Osteocyte (in vitro differentiated cells): ENCODE results near the gene IVL. TPM values are rescaled to one million over a fixed set of nuclear protein-coding genes. Genes with fewer than 3 reads are reported as not detected.

Experiments used
- DNase-seq: peaks from one replicate; pipeline ENCODE4 v3.0.0; 2021; ENCODE audit warnings: mixed read lengths; ENCODE audit not compliant: unreplicated experiment; ENCODE audit errors: extremely low spot score
- H3K27ac Mint-ChIP-seq: one replicate; pipeline ENCODE4 v1.8.0; 2021; ENCODE audit warnings: mild to moderate bottlenecking, mixed read lengths; ENCODE audit not compliant: unreplicated experiment
- H3K27me3 Mint-ChIP-seq: one replicate; pipeline ENCODE4 v1.8.0; 2021; ENCODE audit warnings: mixed read lengths; ENCODE audit not compliant: unreplicated experiment
- H3K36me3 Mint-ChIP-seq: one replicate; pipeline ENCODE4 v1.8.0; 2021; ENCODE audit warnings: mixed read lengths; ENCODE audit not compliant: unreplicated experiment
- H3K4me1 Mint-ChIP-seq: one replicate; pipeline ENCODE4 v1.8.0; 2021; ENCODE audit warnings: mixed read lengths; ENCODE audit not compliant: unreplicated experiment
- H3K4me3 Mint-ChIP-seq: one replicate; pipeline ENCODE4 v1.8.0; 2021; ENCODE audit warnings: mild to moderate bottlenecking, moderate library complexity, mixed read lengths; ENCODE audit not compliant: unreplicated experiment
- H3K9me3 Mint-ChIP-seq: one replicate; pipeline ENCODE4 v1.8.0; 2021; ENCODE audit warnings: mixed read lengths; ENCODE audit not compliant: unreplicated experiment
- CTCF ChIP-seq: fragments of 200-600 bp; sonication (generic); IDR thresholded peaks from 2 replicates; pipeline ENCODE4 v1.5.0; 2021; ENCODE audit warnings: antibody characterized with exemption, mild to moderate bottlenecking, moderate library complexity
- total RNA-seq: library from RNA; stranded (reverse); gene quantifications from 2 replicates; pipeline ENCODE4 v1.2.1, GENCODE V29; 2021

Gene IVL
- total RNA-seq, 1 donor from 2014 or later = not detected

DNA sequence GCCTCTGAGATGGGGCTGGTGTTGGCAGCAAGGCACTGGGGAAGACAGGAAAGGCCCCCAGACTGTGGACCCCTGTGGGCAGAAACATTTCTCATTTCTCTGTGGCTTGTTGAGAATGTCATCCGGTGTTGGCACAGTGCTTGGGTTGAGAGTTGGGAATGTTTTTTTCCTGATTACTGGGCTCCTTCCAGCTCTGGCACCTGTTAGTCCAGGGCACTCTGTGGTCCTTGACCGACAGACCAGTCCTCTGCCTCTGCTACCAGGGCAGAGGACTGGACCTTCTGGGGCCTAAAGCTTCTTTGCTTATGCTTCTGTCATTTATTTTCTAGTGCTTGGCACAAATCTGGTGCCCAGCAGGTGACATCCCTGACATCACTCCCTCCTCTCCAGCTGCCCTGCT is 33.8 kb downstream of the IVL start:
- H3K27me3 Mint-ChIP-seq = no peaks in the 10 kb centered on the region
- H3K4me1 Mint-ChIP-seq = no peaks in the 10 kb centered on the region
- H3K9me3 Mint-ChIP-seq = no peaks in the 10 kb centered on the region
- H3K27ac Mint-ChIP-seq = no peak overlapping the region
- no peak overlapping the region for H3K4me3 Mint-ChIP-seq
- no peak for TF ChIP-seq CTCF
- DNase-seq = no peak
- H3K36me3 Mint-ChIP-seq = no peaks in the 10 kb centered on the region

GRCh38 chr1:152946248-152946647 is 37.9 kb downstream of the IVL start:
- TF ChIP-seq CTCF = no peak
- no peaks in the 10 kb centered on the region for H3K9me3 Mint-ChIP-seq
- no peaks in the 10 kb centered on the region for H3K4me1 Mint-ChIP-seq
- H3K4me3 Mint-ChIP-seq = no peak overlapping the region
- no peaks in the 10 kb centered on the region for H3K27me3 Mint-ChIP-seq
- no peak overlapping the region for H3K27ac Mint-ChIP-seq
- H3K36me3 Mint-ChIP-seq = no peaks in the 10 kb centered on the region
- no peak for DNase-seq

DNA sequence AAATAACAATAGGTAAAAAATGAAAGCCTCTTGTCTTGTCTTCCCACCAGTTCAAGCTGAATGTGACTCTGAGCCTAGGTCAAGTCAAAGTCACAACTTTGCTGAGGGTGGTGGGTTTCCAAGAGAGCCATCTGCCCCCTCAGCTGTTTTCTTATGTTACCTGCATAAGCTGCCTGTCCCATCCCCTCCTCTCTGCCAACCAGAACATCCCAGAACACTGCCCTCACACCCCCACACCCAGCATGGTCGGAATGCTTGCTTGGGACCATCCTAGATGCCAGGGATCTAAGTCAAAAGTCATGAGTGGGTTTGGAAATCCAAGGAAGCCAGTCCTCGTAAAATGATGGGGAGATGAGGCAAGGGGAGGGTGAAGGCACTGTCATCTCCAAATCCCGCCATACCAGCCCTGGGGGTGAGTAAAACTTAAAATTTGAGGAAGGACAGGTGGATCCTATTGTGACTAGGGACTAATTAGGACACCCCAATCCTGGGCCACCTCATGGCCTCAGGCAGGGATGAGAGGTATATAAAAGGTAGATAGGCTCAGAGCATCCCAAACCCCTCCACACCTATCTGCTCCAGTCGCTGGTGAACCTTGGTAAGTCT is 38.4 kb downstream of the IVL start, which contains the start of gene SPRR5:
Gene SPRR5, plus strand, starts transcription at position 556 of the 606 bp plus-strand sequence. CDS start 1,349 bp downstream, outside the sequence.
- Mint-ChIP-seq H3K27me3 (no peaks in the 10 kb centered on the region), H3K9me3 (no peaks in the 10 kb centered on the region), H3K36me3 (no peaks in the 10 kb centered on the region), H3K27ac (no peak within 1 kb of the TSS), H3K4me3 (no peak within 1 kb of the TSS), H3K4me1 (no peaks in the 10 kb centered on the region)
- no peak for TF ChIP-seq CTCF
- no peak for DNase-seq

DNA sequence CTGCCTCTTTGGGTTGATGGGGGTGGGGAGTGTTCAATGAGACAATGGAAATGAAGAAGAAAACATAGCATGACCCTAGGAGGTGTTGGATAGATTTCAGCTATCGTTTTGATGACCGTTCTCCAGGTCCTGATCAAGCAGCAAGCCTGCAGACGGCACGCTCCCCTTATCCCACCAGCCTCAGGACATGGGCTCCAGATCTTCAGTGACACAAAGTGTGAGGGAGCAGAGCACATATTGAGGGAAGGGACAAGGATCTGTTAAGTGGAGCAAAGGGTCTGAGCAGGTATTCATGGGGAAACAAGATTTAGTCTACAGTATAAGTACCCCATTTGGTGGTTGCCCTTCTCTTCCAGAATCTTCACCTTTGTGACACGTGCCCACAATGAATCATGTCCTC is 43.4 kb downstream of the IVL start:
- H3K27me3 Mint-ChIP-seq = no peaks in the 10 kb centered on the region
- H3K4me3 Mint-ChIP-seq = no peak overlapping the region
- no peaks in the 10 kb centered on the region for H3K36me3 Mint-ChIP-seq
- no peaks in the 10 kb centered on the region for H3K9me3 Mint-ChIP-seq
- no peak for DNase-seq
- no peaks in the 10 kb centered on the region for H3K4me1 Mint-ChIP-seq
- no peak overlapping the region for H3K27ac Mint-ChIP-seq
- no peak for TF ChIP-seq CTCF

- Mint-ChIP-seq H3K27me3 (no peaks in the 10 kb centered on the region), H3K36me3 (no peaks in the 10 kb centered on the region), H3K9me3 (peaks cover 8% of the 10 kb centered on the region), H3K4me1 (no peaks in the 10 kb centered on the region), H3K4me3 (no peak overlapping the region), H3K27ac (no peak overlapping the region)
- TF ChIP-seq CTCF = no peak
- no peak for DNase-seq
Measured at GRCh38 chr1:152953761-152954160, 45.4 kb downstream of the IVL start.
